GM21390 (cell line): ENCODE measurements around the gene GGTLC2.
"Not testable (repeated sequence)": the region's sequence is repeated elsewhere in the genome, so short reads cannot be mapped to it uniquely, and the experiment has no call there.

Experiments
- ATAC-seq: cut with Tn5 transposase; IDR thresholded peaks from one replicate; pipeline ENCODE4 v1.9.1; 2021; ENCODE audit not compliant: unreplicated experiment

GGTLC2 gene

GRCh38 chr22:22644314-22644713 is at the start of gene GGTLC2:
Gene GGTLC2, plus strand, starts transcription at chr22:22644614. Its CDS starts 1,732 bp downstream, at chr22:22646346.
- not testable (repeated sequence) for ATAC-seq

GRCh38 chr22:22595001-22595835 is 49.2 kb upstream of the GGTLC2 start:
- no peak for ATAC-seq

- no peak for ATAC-seq
Measured at GRCh38 chr22:22598144-22598543, 46.3 kb upstream of the GGTLC2 start.

GRCh38 chr22:22599248-22599647 is 45.2 kb upstream of the GGTLC2 start:
- no peak for ATAC-seq

- ATAC-seq = no peak
Measured at GRCh38 chr22:22600531-22601261, 43.7 kb upstream of the GGTLC2 start.

GRCh38 chr22:22603470-22603947 is 40.9 kb upstream of the GGTLC2 start:
- no peak for ATAC-seq

GRCh38 chr22:22604326-22605073 is 39.9 kb upstream of the GGTLC2 start:
- ATAC-seq = no peak

- ATAC-seq = no peak
Measured at GRCh38 chr22:22605074-22605404, 39.4 kb upstream of the GGTLC2 start.

- not testable (repeated sequence) for ATAC-seq
Measured at GRCh38 chr22:22608022-22608421, 36.4 kb upstream of the GGTLC2 start.

- no peak for ATAC-seq
Measured at GRCh38 chr22:22609291-22609690, 35.1 kb upstream of the GGTLC2 start.

GRCh38 chr22:22612516-22612915 is 31.9 kb upstream of the GGTLC2 start:
- no peak for ATAC-seq

- no peak for ATAC-seq
Measured at GRCh38 chr22:22614065-22614464, 30.3 kb upstream of the GGTLC2 start.

GRCh38 chr22:22616636-22617035 is 27.8 kb upstream of the GGTLC2 start:
- ATAC-seq = no peak

- no peak for ATAC-seq
Measured at GRCh38 chr22:22618448-22618847, 26.0 kb upstream of the GGTLC2 start.

- ATAC-seq = no peak
Measured at GRCh38 chr22:22618923-22619322, 25.5 kb upstream of the GGTLC2 start.

- no peak for ATAC-seq
Measured at GRCh38 chr22:22619765-22620414, 24.5 kb upstream of the GGTLC2 start.

GRCh38 chr22:22628546-22629495 is 15.6 kb upstream of the GGTLC2 start:
- ATAC-seq = not testable (repeated sequence)

GRCh38 chr22:22631223-22631652 is 13.2 kb upstream of the GGTLC2 start:
- ATAC-seq = not testable (repeated sequence)

- not testable (repeated sequence) for ATAC-seq
Measured at GRCh38 chr22:22632226-22632625, 12.2 kb upstream of the GGTLC2 start.

GRCh38 chr22:22633533-22633932 is 10.9 kb upstream of the GGTLC2 start:
- not testable (repeated sequence) for ATAC-seq
